ENCODE measurements around the gene AOC2.
"Not testable (repeated sequence)": the region's sequence is repeated elsewhere in the genome, so short reads cannot be mapped to it uniquely, and the experiment has no call there.

The AOC2 gene

GRCh38 chr17:42881706-42882105, 37.3 kb downstream of the AOC2 start:
- DNase-seq (ENCODE audit: low read depth, low spot score), result not testable (repeated sequence)

- DNase-seq (ENCODE audit: low read depth, low spot score), result no peak
Measured at GRCh38 chr17:42882166-42882565, 37.8 kb downstream of the AOC2 start.

- DNase-seq (ENCODE audit: low read depth, low spot score), result no peak
Measured at GRCh38 chr17:42883802-42884558, 39.6 kb downstream of the AOC2 start.

GRCh38 chr17:42885806-42886205, 41.4 kb downstream of the AOC2 start:
- not testable (repeated sequence) for DNase-seq (ENCODE audit: low read depth, low spot score)

DNA sequence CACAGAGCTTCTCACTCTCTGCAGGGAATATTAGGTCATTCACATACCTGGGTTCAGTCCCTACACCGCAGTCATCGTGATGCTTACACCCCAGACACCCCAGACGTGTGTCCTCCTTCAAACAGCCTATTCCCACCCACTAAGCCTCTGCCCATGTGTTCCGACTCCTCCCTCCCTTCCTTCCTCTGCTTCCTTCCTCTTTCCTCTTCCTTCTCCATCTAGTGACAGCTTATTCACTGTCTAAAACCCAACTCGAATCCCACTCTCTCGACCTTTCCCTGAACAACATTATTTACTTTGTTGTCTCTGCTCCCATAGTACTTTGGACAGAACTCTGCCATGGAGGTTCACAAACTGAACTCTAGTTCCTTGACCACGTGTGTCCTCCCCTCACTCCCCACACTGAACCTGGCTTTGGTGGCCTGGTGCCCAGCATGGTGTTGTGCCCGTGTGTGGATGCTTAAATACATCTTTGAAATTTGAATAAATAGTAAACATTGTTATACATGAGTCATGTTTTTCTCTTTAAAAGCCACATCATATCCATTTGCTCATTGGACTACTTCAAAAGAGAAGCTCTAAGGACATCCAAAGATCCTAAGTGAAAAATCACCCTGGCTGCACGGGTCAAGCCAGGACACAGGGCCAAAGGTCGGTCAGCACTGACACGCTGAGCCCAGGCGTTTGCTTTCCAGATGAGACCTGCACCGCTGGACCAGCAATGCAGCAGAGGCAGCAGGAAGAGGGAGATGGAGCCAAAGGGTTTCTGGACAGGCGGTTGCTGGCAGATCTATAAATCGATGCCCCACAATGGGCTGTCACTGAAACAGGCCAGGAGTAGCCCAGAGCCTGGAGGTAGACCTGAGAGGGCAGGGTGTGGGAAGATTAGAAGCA, 42.1 kb downstream of the AOC2 start:
- no peak for DNase-seq (ENCODE audit: low read depth, low spot score)

- no peak for DNase-seq (ENCODE audit: low read depth, low spot score)
Measured at GRCh38 chr17:42889809-42890208, 45.4 kb downstream of the AOC2 start.

DNA sequence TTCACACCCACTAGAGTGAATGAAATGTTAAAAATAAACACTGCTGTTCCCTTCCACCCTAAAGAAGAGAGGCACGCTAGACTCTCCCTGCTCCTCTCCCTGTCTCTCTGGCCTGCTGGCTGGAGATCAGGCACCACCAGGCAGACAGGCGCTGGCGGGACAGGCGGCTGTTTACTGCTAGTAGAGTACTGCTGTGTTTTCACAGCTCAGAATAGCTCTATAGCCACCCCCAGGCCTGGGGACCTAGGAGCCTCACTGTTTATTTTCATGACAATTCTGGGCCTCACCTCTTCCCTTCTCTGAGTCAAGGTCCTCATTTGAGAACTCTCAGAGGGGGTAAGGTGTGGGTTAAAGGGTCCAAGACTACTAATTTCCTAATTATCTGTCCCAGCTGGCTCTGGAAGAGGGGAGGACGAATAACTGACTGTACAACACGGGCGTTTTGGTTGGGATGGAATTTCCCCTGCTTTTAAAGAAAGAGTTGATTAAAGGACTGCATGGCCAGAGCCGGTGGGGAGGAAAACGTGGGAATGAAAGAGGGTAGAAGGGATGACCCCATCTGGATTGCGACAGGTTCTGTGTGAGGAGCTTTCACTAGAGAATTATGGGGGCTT, 47.3 kb downstream of the AOC2 start:
- DNase-seq (ENCODE audit: low read depth, low spot score), result peak; percentile 57

GRCh38 chr17:42893359-42893758, 49.0 kb downstream of the AOC2 start:
- no peak for DNase-seq (ENCODE audit: low read depth, low spot score)

GRCh38 chr17:42894283-42895184, 50.2 kb downstream of the AOC2 start:
- DNase-seq (ENCODE audit: low read depth, low spot score), result no peak

DNA sequence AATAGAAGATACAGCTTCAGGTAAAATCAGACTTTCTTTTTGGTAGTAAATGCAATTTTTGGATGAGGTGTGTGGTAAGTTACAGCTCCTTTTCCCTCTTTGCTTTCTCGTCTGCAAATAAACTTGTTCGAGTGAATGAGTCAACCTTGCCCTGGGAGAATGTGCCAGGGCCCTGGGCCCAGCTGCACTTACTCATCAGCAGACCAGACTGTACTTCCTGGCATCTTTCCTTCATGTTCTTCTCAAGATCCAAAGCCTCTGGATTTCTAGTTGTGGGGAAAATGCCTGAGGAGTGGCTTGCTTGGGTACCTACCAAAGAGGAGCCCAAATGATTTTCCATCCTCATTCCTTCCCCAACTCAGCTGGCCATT, 50.8 kb downstream of the AOC2 start:
- DNase-seq (ENCODE audit: low read depth, low spot score), result peak; percentile 66

DNA sequence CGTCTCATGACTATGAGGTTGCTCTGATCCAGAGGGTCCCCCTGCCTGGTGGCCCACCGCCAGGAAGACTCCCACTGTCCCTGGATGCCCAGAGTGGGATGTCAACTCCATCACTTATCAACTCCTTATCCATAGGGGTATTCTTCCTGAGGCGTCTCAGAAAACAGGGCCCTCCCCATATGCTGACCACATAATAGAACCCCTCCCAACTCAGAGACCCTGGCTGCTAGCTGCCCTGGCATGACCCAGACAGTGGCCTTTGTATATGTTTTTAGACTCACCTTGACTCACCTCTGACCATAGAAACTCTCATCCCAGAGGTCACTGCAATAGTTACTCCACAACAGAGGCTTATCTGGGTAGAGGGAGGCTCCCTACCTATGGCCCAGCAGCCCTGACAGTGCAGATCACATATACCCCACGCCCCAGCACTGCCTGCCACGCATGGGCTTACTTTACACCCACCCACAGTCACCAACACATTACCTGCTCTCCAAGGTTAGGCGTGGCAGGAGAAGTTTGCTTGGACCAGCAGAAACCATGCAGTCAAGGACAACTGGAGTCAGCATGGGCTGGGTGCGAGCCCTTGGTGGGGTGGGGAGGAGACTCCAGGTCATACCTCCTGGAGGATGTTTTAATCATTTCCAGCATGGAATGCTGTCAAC, 53.9 kb downstream of the AOC2 start:
- DNase-seq (ENCODE audit: low read depth, low spot score), result no peak

DNA sequence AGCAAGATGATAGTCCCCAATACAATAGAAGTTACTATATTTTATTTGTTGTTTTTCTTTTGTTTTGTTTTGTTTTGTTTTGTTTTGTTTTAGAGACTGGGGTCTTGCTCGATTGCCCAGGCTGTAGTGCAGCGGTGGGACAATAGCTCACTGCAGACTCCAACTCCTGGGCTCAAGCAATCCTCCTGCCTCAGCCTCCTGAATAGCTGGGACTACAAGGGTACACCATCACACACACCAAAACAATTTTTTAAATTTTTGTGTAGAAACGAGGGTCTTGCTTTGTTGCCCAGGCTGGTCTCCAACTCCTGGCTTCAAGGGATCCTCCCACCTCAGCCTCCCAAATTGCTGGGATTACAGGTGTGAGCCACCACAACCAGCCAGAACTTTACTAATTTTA, 55.6 kb downstream of the AOC2 start:
- DNase-seq (ENCODE audit: low read depth, low spot score), result not testable (repeated sequence)
